Measurements from ENCODE around the gene TMEM30A. TPM values are rescaled to one million over a fixed set of nuclear protein-coding genes. Genes with fewer than 3 reads are reported as not detected.

The TMEM30A gene
- total RNA-seq, 1 donor from 2014 or later: 44.5 TPM

GRCh38 chr6:75209184-75209723, 75.3 kb downstream of the TMEM30A start:
- no peaks in the 10 kb centered on the region for H3K36me3 Mint-ChIP-seq (ENCODE audit: low read depth)
- TF ChIP-seq CTCF (conservative IDR thresholded peaks at IDR 0.05): peak; percentile 10
- no peak for DNase-seq (ENCODE audit: low read depth, low spot score)
- peaks cover 50% of the 10 kb centered on the region for H3K4me1 Mint-ChIP-seq
- H3K9me3 Mint-ChIP-seq: no peaks in the 10 kb centered on the region
- H3K27ac Mint-ChIP-seq (ENCODE audit: unreplicated experiment): no peak overlapping the region
- H3K27me3 Mint-ChIP-seq (ENCODE audit: low read depth): peaks cover 60% of the 10 kb centered on the region
- peak overlapping the region; percentile 75 for H3K4me3 Mint-ChIP-seq

- H3K4me1 Mint-ChIP-seq: peaks cover 57% of the 10 kb centered on the region
- peak; percentile 95 for DNase-seq (ENCODE audit: low read depth, low spot score)
- no peak overlapping the region for H3K27ac Mint-ChIP-seq (ENCODE audit: unreplicated experiment)
These were observed 76.1 kb downstream of the TMEM30A start for GRCh38 chr6:75208298-75209183.

GRCh38 chr6:75206576-75207342, 77.8 kb downstream of the TMEM30A start:
- H3K27ac Mint-ChIP-seq (ENCODE audit: unreplicated experiment): no peak overlapping the region
- no peaks in the 10 kb centered on the region for H3K9me3 Mint-ChIP-seq
- peaks cover 80% of the 10 kb centered on the region for H3K27me3 Mint-ChIP-seq (ENCODE audit: low read depth)
- peaks cover 69% of the 10 kb centered on the region for H3K4me1 Mint-ChIP-seq
- no peaks in the 10 kb centered on the region for H3K36me3 Mint-ChIP-seq (ENCODE audit: low read depth)
- peak overlapping the region; percentile 91 for H3K4me3 Mint-ChIP-seq
- TF ChIP-seq CTCF (conservative IDR thresholded peaks at IDR 0.05): no peak
- DNase-seq (ENCODE audit: low read depth, low spot score): no peak

More at GRCh38 chr6:75208298-75209183, 76.1 kb downstream of the TMEM30A start:
- Mint-ChIP-seq H3K9me3 (no peaks in the 10 kb centered on the region), H3K4me3 (peak overlapping the region; percentile 75), H3K27me3 (ENCODE audit: low read depth) (peaks cover 67% of the 10 kb centered on the region), H3K36me3 (ENCODE audit: low read depth) (no peaks in the 10 kb centered on the region)
- peak; percentile 97 for TF ChIP-seq CTCF (conservative IDR thresholded peaks at IDR 0.05)

- Mint-ChIP-seq H3K4me3 (peak within 1 kb of the TSS; percentile 91), H3K27ac (ENCODE audit: unreplicated experiment) (peak within 1 kb of the TSS; percentile 39), H3K9me3 (no peaks in the 10 kb centered on the region), H3K4me1 (peaks cover 66% of the 10 kb centered on the region), H3K27me3 (ENCODE audit: low read depth) (peaks cover 88% of the 10 kb centered on the region), H3K36me3 (ENCODE audit: low read depth) (no peaks in the 10 kb centered on the region)
- peak; percentile 56 for DNase-seq (ENCODE audit: low read depth, low spot score)
- peak; percentile 6 for TF ChIP-seq CTCF (conservative IDR thresholded peaks at IDR 0.05)
These were observed 78.6 kb downstream of the TMEM30A start, which contains the start of gene COL12A1 for GRCh38 chr6:75205776-75206575. Gene COL12A1 (minus strand): TSS chr6:75206053. CDS start chr6:75202792, 3,261 bp downstream.
